IMR-90 (cell line): Measurements from ENCODE around the gene FOXC2. TPM values are rescaled to one million over a fixed set of nuclear protein-coding genes. Genes with fewer than 3 reads are reported as not detected.

Source experiments
- ATAC-seq: fragments of 200-7000 bp; cut with Tn5 transposase; 2 replicates; pipeline ENCODE4 v1.9.1; 2020; ENCODE audit warnings: low read depth, mild to moderate bottlenecking, moderate library complexity
- BruUV-seq: library from RNA; stranded (reverse); fragments of 400-500 nt; replicated peaks from 2 replicates; lab custom pipeline; 2021; lab: Mats Ljungman, UMichigan
- CTCF ChIA-PET: fragments of 300-600 bp; formaldehyde crosslinking; extraction: SDS; loops from one replicate; lab custom pipeline; 2021; ENCODE audit warnings: antibody characterized with exemption; lab: Yijun Ruan, JAX
- POLR2A ChIA-PET: fragments of 300-600 bp; sonication (Branson Sonifier 250); formaldehyde crosslinking; loops from one replicate; lab custom pipeline; 2022; ENCODE audit warnings: antibody characterized with exemption; ENCODE audit not compliant: unreplicated experiment; lab: Charles Lee
- DNase-seq: peaks from one replicate; pipeline ENCODE4 v3.0.0; 2013
- H2AFZ ChIP-seq: replicated peaks from 2 replicates; pipeline ENCODE3; 2013; ENCODE audit warnings: low read length, mild to moderate bottlenecking; ENCODE audit not compliant: poor library complexity
- H2AK5ac ChIP-seq: 2 replicates; pipeline ENCODE4 v1.6.1; 2013; ENCODE audit warnings: low read depth, low read length, inconsistent platforms
- H2AK9ac ChIP-seq: replicated peaks from 2 replicates; pipeline ENCODE3; 2013; ENCODE audit warnings: mild to moderate bottlenecking, low read depth, low read length, moderate library complexity; ENCODE audit not compliant: poor library complexity
- H2BK120ac ChIP-seq: 2 replicates; pipeline ENCODE4 v1.6.1; 2013; ENCODE audit warnings: low read depth, low read length, inconsistent platforms
- H2BK15ac ChIP-seq: 3 replicates; pipeline ENCODE4 v1.6.1; 2013; ENCODE audit warnings: low read depth, low read length, inconsistent platforms
- H2BK20ac ChIP-seq: 2 replicates; pipeline ENCODE4 v1.6.1; 2013; ENCODE audit warnings: low read depth, mild to moderate bottlenecking, inconsistent platforms, low read length, moderate library complexity
- H2BK5ac ChIP-seq: 2 replicates; pipeline ENCODE4 v1.6.1; 2013; ENCODE audit warnings: mild to moderate bottlenecking, low read depth, low read length, inconsistent platforms; ENCODE audit not compliant: poor library complexity, severe bottlenecking
- H3K14ac ChIP-seq: replicated peaks from 2 replicates; pipeline ENCODE4 v1.6.1; 2013; ENCODE audit warnings: low read depth, low read length, inconsistent platforms
- H3K18ac ChIP-seq: 2 replicates; pipeline ENCODE4 v1.6.1; 2013; ENCODE audit warnings: low read depth, low read length, control low read depth
- H3K23ac ChIP-seq: 2 replicates; pipeline ENCODE4 v1.6.1; 2013; ENCODE audit warnings: low read depth, low read length, inconsistent platforms
- H3K27ac ChIP-seq: 2 replicates; pipeline ENCODE4 v1.5.1; 2013; ENCODE audit warnings: mild to moderate bottlenecking, control low read depth, low read length; ENCODE audit not compliant: insufficient read depth
- H3K27me3 ChIP-seq: 2 replicates; pipeline ENCODE4 v1.6.1; 2013; ENCODE audit warnings: low read length; ENCODE audit not compliant: control insufficient read depth, insufficient read depth
- H3K36me3 ChIP-seq: 2 replicates; pipeline ENCODE4 v1.6.1; 2013; ENCODE audit warnings: low read length, mixed read lengths; ENCODE audit not compliant: control insufficient read depth, insufficient read depth
- H3K4ac ChIP-seq: 2 replicates; pipeline ENCODE4 v1.6.1; 2013; ENCODE audit warnings: low read depth, low read length, inconsistent platforms
- H3K4me1 ChIP-seq: 2 replicates; pipeline ENCODE4 v1.6.1; 2013; ENCODE audit warnings: low read length, mixed read lengths; ENCODE audit not compliant: control insufficient read depth, insufficient read depth
- H3K4me2 ChIP-seq: 2 replicates; pipeline ENCODE4 v1.6.1; 2013; ENCODE audit warnings: low read depth, mild to moderate bottlenecking, control low read depth, low read length, moderate library complexity
- H3K4me3 ChIP-seq: 2 replicates; pipeline ENCODE4 v1.5.1; 2013; ENCODE audit warnings: low read depth, mild to moderate bottlenecking, control low read depth, low read length, moderate library complexity; ENCODE audit not compliant: insufficient read depth
- H3K56ac ChIP-seq: 2 replicates; pipeline ENCODE4 v1.6.1; 2013; ENCODE audit warnings: low read length, inconsistent platforms; ENCODE audit not compliant: insufficient read depth; ENCODE audit errors: extremely low read depth
- H3K79me1 ChIP-seq, 2 experiments: 2 replicates each; pipeline ENCODE4 v1.6.1; 2013; ENCODE audit warnings: low read length in 2 of 2, inconsistent platforms in 1 of 2, low read depth in 1 of 2
- H3K9ac ChIP-seq: 2 replicates; pipeline ENCODE4 v1.6.1; 2013; ENCODE audit warnings: low read depth, low read length, control low read depth
- H3K9me1 ChIP-seq: 2 replicates; pipeline ENCODE4 v1.6.1; 2013; ENCODE audit warnings: low read length, inconsistent platforms; ENCODE audit not compliant: insufficient read depth
- H3K9me3 ChIP-seq: 2 replicates; pipeline ENCODE4 v1.6.1; 2013; ENCODE audit warnings: low read length; ENCODE audit not compliant: control insufficient read depth, insufficient read depth
- H4K20me1 ChIP-seq: 2 replicates; pipeline ENCODE4 v1.6.1; 2013; ENCODE audit warnings: low read length, inconsistent platforms; ENCODE audit not compliant: insufficient read depth
- H4K5ac ChIP-seq: 2 replicates; pipeline ENCODE4 v1.6.1; 2013; ENCODE audit warnings: mild to moderate bottlenecking, low read depth, low read length, control low read depth
- H4K8ac ChIP-seq, 2 experiments: 2 replicates each; pipeline ENCODE4 v1.6.1; 2013; ENCODE audit warnings: low read depth in 2 of 2, low read length in 2 of 2, control low read depth in 1 of 2, inconsistent platforms in 1 of 2
- H4K91ac ChIP-seq: 2 replicates; pipeline ENCODE4 v1.6.1; 2013; ENCODE audit warnings: low read depth, low read length, inconsistent platforms; ENCODE audit not compliant: insufficient read depth
- BHLHE40 ChIP-seq: fragments of 150-350 bp; IDR thresholded peaks from 2 replicates; pipeline ENCODE4 v1.6.1; 2016; ENCODE audit warnings: mild to moderate bottlenecking, low read depth, low read length
- CEBPB ChIP-seq: IDR thresholded peaks from 2 replicates; pipeline ENCODE4 v1.6.1; 2012; ENCODE audit warnings: low read depth, low read length, improper control_type of control experiment
- MAFK ChIP-seq: IDR thresholded peaks from 2 replicates; pipeline ENCODE4 v1.6.1; 2012; ENCODE audit warnings: low read depth, low read length, improper control_type of control experiment
- MAZ ChIP-seq: IDR thresholded peaks from 2 replicates; pipeline ENCODE4 v1.6.1; 2012; ENCODE audit warnings: low read depth, mild to moderate bottlenecking, low read length, improper control_type of control experiment, moderate library complexity, borderline replicate concordance
- MXI1 ChIP-seq: IDR thresholded peaks from 2 replicates; pipeline ENCODE4 v1.6.1; 2012; ENCODE audit warnings: low read depth, mild to moderate bottlenecking, low read length, moderate library complexity, borderline replicate concordance
- NFE2L2 ChIP-seq: fragments of 150-350 bp; IDR thresholded peaks from 2 replicates; pipeline ENCODE4 v1.6.1; 2016; ENCODE audit warnings: low read depth, mild to moderate bottlenecking, low read length
- POLR2A ChIP-seq: IDR thresholded peaks from 2 replicates; pipeline ENCODE4 v1.6.1; 2012; ENCODE audit warnings: mild to moderate bottlenecking, low read depth, low read length
- RAD21 ChIP-seq: IDR thresholded peaks from 2 replicates; pipeline ENCODE4 v1.6.1; 2012; ENCODE audit warnings: low read length, improper control_type of control experiment
- RCOR1 ChIP-seq: IDR thresholded peaks from 2 replicates; pipeline ENCODE4 v1.6.1; 2012; ENCODE audit warnings: mild to moderate bottlenecking, low read length, improper control_type of control experiment; ENCODE audit not compliant: insufficient replicate concordance
- SMC3 ChIP-seq: fragments of 150-350 bp; IDR thresholded peaks from 2 replicates; pipeline ENCODE4 v1.6.1; 2016; ENCODE audit warnings: low read depth, mild to moderate bottlenecking, antibody characterized with exemption, low read length, moderate library complexity
- WGBS, 2 experiments: methylation state at CpG; one replicate each; pipeline versions ENCODE4 v1.1.5 to v1.1.7; 2013; ENCODE audit warnings: missing lambda C conversion rate in 2 of 2; ENCODE audit not compliant: insufficient read length in 1 of 2; ENCODE audit errors: extremely low coverage in 2 of 2; 5-methylcytosine and 5-hydroxymethylcytosine counted together
- dilution Hi-C: fragments of 300-500 bp; cut with HindIII; formaldehyde crosslinking; loops from one replicate; pipeline ENCODE4 v1.14.3; 2018; ENCODE audit warnings: low sequenced_read_pairs; ENCODE audit not compliant: unreplicated experiment
- in situ Hi-C: fragments of 300-500 bp; cut with MboI; formaldehyde crosslinking; loops from 3 replicates; pipeline ENCODE4 v1.14.3; 2019; ENCODE audit warnings: low sequenced_read_pairs, inconsistent platforms, mixed read lengths
- intact Hi-C: fragments of 100-400 bp; cut with micrococcal nuclease; formaldehyde crosslinking; loops from 2 replicates; pipeline ENCODE4 v1.10.0; 2022
- polyA plus RNA-seq, 3 experiments: library from polyadenylated mRNA; depleted of rRNA; stranded (reverse); fragments of >200 nt; gene quantifications; 2 replicates each; pipeline ENCODE4 v1.2.3, GENCODE V29; 2012; ENCODE audit warnings: low replicate concordance in 1 of 3
- total RNA-seq: library from RNA; depleted of rRNA; stranded (reverse); fragments of >200 nt; gene quantifications from 2 replicates; pipeline ENCODE4 v1.2.3, GENCODE V29; 2012
- TF ChIP-seq, protein P1 (sequence below): conservative IDR thresholded peaks from 2 replicates; pipeline ENCODE4 v1.5.1; 2012; ENCODE audit warnings: mild to moderate bottlenecking, low read depth, low read length, improper control_type of control experiment
- TF ChIP-seq, protein P2 (sequence below): fragments of 150-350 bp; IDR thresholded peaks from 2 replicates; pipeline ENCODE4 v1.6.1; 2017; ENCODE audit warnings: mild to moderate bottlenecking, antibody characterized with exemption, low read length, low read depth

The FOXC2 gene
- total and polyA plus RNA-seq, 2 of the 4 experiments (the other 2 are of a cell fraction), result 0.90 to 6.4 TPM

DNA sequence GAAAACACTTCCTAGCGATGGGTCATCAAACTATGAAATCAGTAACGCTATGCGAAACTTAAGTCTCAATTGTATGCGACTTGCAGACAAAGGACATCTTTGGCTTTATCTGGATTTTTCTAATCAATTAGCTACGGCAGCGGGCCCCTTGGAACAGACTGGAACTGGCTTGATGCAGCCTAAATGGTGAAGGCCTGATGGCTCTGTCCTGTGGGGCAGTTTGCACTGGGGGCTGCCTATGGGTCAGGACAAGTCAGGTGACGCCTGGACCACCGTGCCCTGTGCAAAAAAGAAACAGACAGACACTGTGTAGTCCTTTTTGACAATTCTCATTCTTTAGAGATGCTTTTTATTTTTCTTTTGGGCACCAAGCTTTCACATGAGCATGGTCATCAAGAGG lies 33.6 kb upstream of the FOXC2 start:
- dilution Hi-C loops, result no loop called here
- H4K8ac ChIP-seq, result no peak overlapping the region
- no peak overlapping the region for H3K4me2 ChIP-seq
- TF ChIP-seq SMC3 (no peak), RCOR1 (no peak), NFE2L2 (no peak), RAD21 (no peak), MXI1 (no peak), MAFK (no peak), BHLHE40 (no peak), POLR2A (no peak), CEBPB (no peak), MAZ (no peak)
- TF ChIP-seq, protein P1, sequence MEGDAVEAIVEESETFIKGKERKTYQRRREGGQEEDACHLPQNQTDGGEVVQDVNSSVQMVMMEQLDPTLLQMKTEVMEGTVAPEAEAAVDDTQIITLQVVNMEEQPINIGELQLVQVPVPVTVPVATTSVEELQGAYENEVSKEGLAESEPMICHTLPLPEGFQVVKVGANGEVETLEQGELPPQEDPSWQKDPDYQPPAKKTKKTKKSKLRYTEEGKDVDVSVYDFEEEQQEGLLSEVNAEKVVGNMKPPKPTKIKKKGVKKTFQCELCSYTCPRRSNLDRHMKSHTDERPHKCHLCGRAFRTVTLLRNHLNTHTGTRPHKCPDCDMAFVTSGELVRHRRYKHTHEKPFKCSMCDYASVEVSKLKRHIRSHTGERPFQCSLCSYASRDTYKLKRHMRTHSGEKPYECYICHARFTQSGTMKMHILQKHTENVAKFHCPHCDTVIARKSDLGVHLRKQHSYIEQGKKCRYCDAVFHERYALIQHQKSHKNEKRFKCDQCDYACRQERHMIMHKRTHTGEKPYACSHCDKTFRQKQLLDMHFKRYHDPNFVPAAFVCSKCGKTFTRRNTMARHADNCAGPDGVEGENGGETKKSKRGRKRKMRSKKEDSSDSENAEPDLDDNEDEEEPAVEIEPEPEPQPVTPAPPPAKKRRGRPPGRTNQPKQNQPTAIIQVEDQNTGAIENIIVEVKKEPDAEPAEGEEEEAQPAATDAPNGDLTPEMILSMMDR, result no peak
- TF ChIP-seq, protein P2, sequence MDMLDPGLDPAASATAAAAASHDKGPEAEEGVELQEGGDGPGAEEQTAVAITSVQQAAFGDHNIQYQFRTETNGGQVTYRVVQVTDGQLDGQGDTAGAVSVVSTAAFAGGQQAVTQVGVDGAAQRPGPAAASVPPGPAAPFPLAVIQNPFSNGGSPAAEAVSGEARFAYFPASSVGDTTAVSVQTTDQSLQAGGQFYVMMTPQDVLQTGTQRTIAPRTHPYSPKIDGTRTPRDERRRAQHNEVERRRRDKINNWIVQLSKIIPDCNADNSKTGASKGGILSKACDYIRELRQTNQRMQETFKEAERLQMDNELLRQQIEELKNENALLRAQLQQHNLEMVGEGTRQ, result no peak
- H3K36me3 ChIP-seq, result peaks cover 12% of the 10 kb centered on the region
- no peak overlapping the region for H3K56ac ChIP-seq
- no peak overlapping the region for H3K4ac ChIP-seq
- H2BK120ac ChIP-seq, result no peak overlapping the region
- ATAC-seq (no peak), DNase-seq (no peak)
- H2BK5ac ChIP-seq, result no peak overlapping the region
- no peak overlapping the region for H3K23ac ChIP-seq
- H3K9ac ChIP-seq, result no peak overlapping the region
- WGBS, 2 experiments, result 96% methylated on average over 5 of the region's 8 CpGs; no CpG with 5 or more reads in 1 of the 2 experiments
- no peaks in the 10 kb centered on the region for H3K9me1 ChIP-seq
- no peak overlapping the region for H2AFZ ChIP-seq
- no peaks in the 10 kb centered on the region for H4K20me1 ChIP-seq
- H4K91ac ChIP-seq, result no peak overlapping the region
- H3K27me3 ChIP-seq, result no peaks in the 10 kb centered on the region
- in situ Hi-C loops, result no loop called here
- no peak overlapping the region for H2BK20ac ChIP-seq
- no peaks in the 10 kb centered on the region for H3K79me1 ChIP-seq
- H2BK15ac ChIP-seq, result no peak overlapping the region
- H3K18ac ChIP-seq, result no peak overlapping the region
- no peak overlapping the region for H2AK9ac ChIP-seq
- no peak overlapping the region for H3K14ac ChIP-seq
- no peaks in the 10 kb centered on the region for H3K4me1 ChIP-seq
- CTCF ChIA-PET, result no interaction called here
- BruUV-seq, result no TSS peak
- H4K5ac ChIP-seq, result no peak overlapping the region
- intact Hi-C loops, result no loop called here
- H3K9me3 ChIP-seq, result no peaks in the 10 kb centered on the region
- H3K27ac ChIP-seq, result no peak overlapping the region
- POLR2A ChIA-PET, result no interaction called here
- no peak overlapping the region for H2AK5ac ChIP-seq
- no peak overlapping the region for H3K4me3 ChIP-seq
